Suprapubic skin (tissue), 4 donors: ENCODE results near the gene TBL2. TPM values are rescaled to one million over a fixed set of nuclear protein-coding genes. Genes with fewer than 3 reads are reported as not detected.

Experiments used
- DNase-seq, 2 donors: peaks; one replicate each; pipeline ENCODE4 v3.0.0-alpha.2; 2019; ENCODE audit warnings: low spot score in 2 of 2
- H3K27ac ChIP-seq: fragments of 200-600 bp; sonication (generic); one replicate; pipeline ENCODE4 v1.5.1; 2019
- H3K27me3 ChIP-seq: fragments of 200-600 bp; sonication (generic); one replicate; pipeline ENCODE4 v1.5.1; 2019
- H3K36me3 ChIP-seq: fragments of 200-600 bp; sonication (generic); one replicate; pipeline ENCODE4 v1.5.1; 2019
- H3K4me1 ChIP-seq: fragments of 200-600 bp; sonication (generic); one replicate; pipeline ENCODE4 v1.5.1; 2019
- H3K4me3 ChIP-seq: fragments of 200-600 bp; sonication (generic); one replicate; pipeline ENCODE4 v1.5.1; 2019; ENCODE audit warnings: mild to moderate bottlenecking
- H3K9me3 ChIP-seq: fragments of 200-600 bp; sonication (generic); one replicate; pipeline ENCODE4 v1.5.1; 2019
- CTCF ChIP-seq, 2 donors: fragments of 200-600 bp in 1 of 2; fragments of 450-650 bp in 1 of 2; sonication (generic) in 1 of 2; IDR thresholded peaks; one replicate each; pipeline ENCODE4 v1.5.1; 2016 to 2019; ENCODE audit warnings: antibody characterized with exemption in 2 of 2, mild to moderate bottlenecking in 1 of 2, moderate library complexity in 1 of 2
- EP300 ChIP-seq: sonication (generic); formaldehyde crosslinking; IDR thresholded peaks from one replicate; pipeline ENCODE4 v1.6.1; 2017; ENCODE audit warnings: antibody characterized with exemption
- POLR2A ChIP-seq, 2 donors: fragments of 450-650 bp; IDR thresholded peaks; one replicate each; pipeline ENCODE4 v1.6.1; 2017; ENCODE audit warnings: antibody characterized with exemption in 2 of 2, mild to moderate bottlenecking in 2 of 2, moderate library complexity in 2 of 2
- POLR2AphosphoS5 ChIP-seq, 3 donors: sonication (generic); formaldehyde crosslinking; IDR thresholded peaks; one replicate each; pipeline ENCODE4 v1.6.1; 2017; ENCODE audit warnings: antibody characterized with exemption in 3 of 3
- WGBS: methylation state at CpG from one replicate; pipeline ENCODE4 v1.1.5; 2018; 5-methylcytosine and 5-hydroxymethylcytosine counted together
- total RNA-seq, 4 donors: library from RNA; depleted of rRNA; stranded (reverse); fragments of >200 nt; gene quantifications; one replicate each; pipeline ENCODE4 v1.1.0, GENCODE V29; 2016

Gene TBL2
- total RNA-seq, 4 donors from 2014 or later = 23.3 to 43.3 (median 40.8) TPM

GRCh38 chr7:73599151-73599882, 20.9 kb upstream of the TBL2 start:
- Histone ChIP-seq H3K27ac (no peak overlapping the region), H3K27me3 (peaks cover 35% of the 10 kb centered on the region), H3K9me3 (no peaks in the 10 kb centered on the region), H3K36me3 (no peaks in the 10 kb centered on the region), H3K4me1 (peaks cover 2% of the 10 kb centered on the region), H3K4me3 (no peak overlapping the region)
- no peak for TF ChIP-seq CTCF (IDR thresholded peaks at IDR 0.05)
- no peak for TF ChIP-seq EP300
- TF ChIP-seq POLR2A (IDR thresholded peaks at IDR 0.05) = no peak
- no peak for TF ChIP-seq POLR2AphosphoS5 (IDR thresholded peaks at IDR 0.05)
- WGBS = 83% methylated on average over 13 of the region's 13 CpGs
- no peak for DNase-seq

- H3K27me3 ChIP-seq = peaks cover 33% of the 10 kb centered on the region
- H3K9me3 ChIP-seq = no peaks in the 10 kb centered on the region
- 91% methylated on average over 5 of the region's 5 CpGs for WGBS
- H3K36me3 ChIP-seq = no peaks in the 10 kb centered on the region
- no peak overlapping the region for H3K27ac ChIP-seq
- no peak for DNase-seq
- peaks cover 2% of the 10 kb centered on the region for H3K4me1 ChIP-seq
- no peak overlapping the region for H3K4me3 ChIP-seq
- no peak for TF ChIP-seq EP300
- no peak for TF ChIP-seq CTCF (IDR thresholded peaks at IDR 0.05)
- TF ChIP-seq POLR2AphosphoS5 (IDR thresholded peaks at IDR 0.05) = no peak
- no peak for TF ChIP-seq POLR2A (IDR thresholded peaks at IDR 0.05)
These were observed 19.8 kb upstream of the TBL2 start for GRCh38 chr7:73597978-73598782.

- H3K36me3 ChIP-seq = no peaks in the 10 kb centered on the region
- TF ChIP-seq EP300 (no peak), POLR2AphosphoS5 (IDR thresholded peaks at IDR 0.05) (no peak)
- H3K27me3 ChIP-seq = peaks cover 22% of the 10 kb centered on the region
- no peaks in the 10 kb centered on the region for H3K9me3 ChIP-seq
- DNase-seq = no peak
- H3K27ac ChIP-seq = no peak overlapping the region
- 63% methylated on average over 36 of the region's 37 CpGs for WGBS
- H3K4me1 ChIP-seq = peaks cover 2% of the 10 kb centered on the region
- no peak overlapping the region for H3K4me3 ChIP-seq
These were observed 18.0 kb upstream of the TBL2 start for GRCh38 chr7:73596191-73597065.

GRCh38 chr7:73595358-73595757, 17.0 kb upstream of the TBL2 start:
- Histone ChIP-seq H3K9me3 (no peaks in the 10 kb centered on the region), H3K27ac (no peak overlapping the region), H3K27me3 (peaks cover 22% of the 10 kb centered on the region), H3K4me3 (no peak overlapping the region), H3K4me1 (peaks cover 2% of the 10 kb centered on the region), H3K36me3 (no peaks in the 10 kb centered on the region)
- no peak for DNase-seq
- 69% methylated on average over 3 of the region's 9 CpGs for WGBS
- TF ChIP-seq POLR2AphosphoS5 (IDR thresholded peaks at IDR 0.05) (no peak), EP300 (no peak), POLR2A (IDR thresholded peaks at IDR 0.05) (no peak)

GRCh38 chr7:73593207-73594045, 15.0 kb upstream of the TBL2 start:
- WGBS = 72% methylated on average over 7 of the region's 14 CpGs

More at GRCh38 chr7:73593207-73594045, 15.0 kb upstream of the TBL2 start:
- DNase-seq = no peak
- TF ChIP-seq CTCF (IDR thresholded peaks at IDR 0.05) = no peak
- no peak for TF ChIP-seq POLR2A (IDR thresholded peaks at IDR 0.05)
- no peak for TF ChIP-seq POLR2AphosphoS5 (IDR thresholded peaks at IDR 0.05)
- TF ChIP-seq EP300 = no peak
- Histone ChIP-seq H3K4me1 (no peaks in the 10 kb centered on the region), H3K36me3 (no peaks in the 10 kb centered on the region), H3K27ac (no peak overlapping the region), H3K4me3 (no peak overlapping the region), H3K9me3 (no peaks in the 10 kb centered on the region), H3K27me3 (peaks cover 17% of the 10 kb centered on the region)
